ENCODE results near the gene ZNF205.
"Not testable (repeated sequence)": the region's sequence is repeated elsewhere in the genome, so short reads cannot be mapped to it uniquely, and the experiment has no call there.

Gene ZNF205

GRCh38 chr16:3112058-3112880, at the start of gene ZNF205:
ZNF205 (plus strand) TSS chr16:3112586; CDS start chr16:3113431, 845 bp downstream.
- DNase-seq = peak; percentile 83

GRCh38 chr16:3063625-3064386, 48.6 kb upstream of the ZNF205 start:
- no peak for DNase-seq

- DNase-seq = no peak
Observed at GRCh38 chr16:3065069-3065741, 47.2 kb upstream of the ZNF205 start, which contains the start of gene IL32. IL32 (plus strand) TSS chr16:3065640; CDS start chr16:3065812, 172 bp downstream.

- DNase-seq = no peak
Observed at GRCh38 chr16:3065742-3066439, 46.5 kb upstream of the ZNF205 start.

- DNase-seq = no peak
Observed at GRCh38 chr16:3066440-3066748, 46.0 kb upstream of the ZNF205 start.

- no peak for DNase-seq
Observed at GRCh38 chr16:3068487-3068886, 43.9 kb upstream of the ZNF205 start.

- DNase-seq = not testable (repeated sequence)
Observed at GRCh38 chr16:3069146-3069545, 43.2 kb upstream of the ZNF205 start.

GRCh38 chr16:3070608-3071111, 41.7 kb upstream of the ZNF205 start:
- DNase-seq = no peak

GRCh38 chr16:3071655-3072054, 40.7 kb upstream of the ZNF205 start:
- no peak for DNase-seq

- not testable (repeated sequence) for DNase-seq
Observed at GRCh38 chr16:3072148-3072547, 40.2 kb upstream of the ZNF205 start.

GRCh38 chr16:3072576-3073263, 39.7 kb upstream of the ZNF205 start:
- DNase-seq = not testable (repeated sequence)

GRCh38 chr16:3073448-3073847, 38.9 kb upstream of the ZNF205 start:
- no peak for DNase-seq

- DNase-seq = no peak
Observed at GRCh38 chr16:3074860-3075522, 37.4 kb upstream of the ZNF205 start.

- DNase-seq = no peak
Observed at GRCh38 chr16:3075523-3075915, 36.9 kb upstream of the ZNF205 start.

- DNase-seq = not testable (repeated sequence)
Observed at GRCh38 chr16:3075946-3076345, 36.4 kb upstream of the ZNF205 start.

GRCh38 chr16:3076577-3076976, 35.8 kb upstream of the ZNF205 start:
- DNase-seq = no peak

GRCh38 chr16:3080024-3080423, 32.4 kb upstream of the ZNF205 start:
- DNase-seq = no peak

GRCh38 chr16:3081957-3082356, 30.4 kb upstream of the ZNF205 start:
- not testable (repeated sequence) for DNase-seq

- DNase-seq = not testable (repeated sequence)
Observed at GRCh38 chr16:3083408-3083807, 29.0 kb upstream of the ZNF205 start.

GRCh38 chr16:3084491-3084890, 27.9 kb upstream of the ZNF205 start:
- DNase-seq = no peak

GRCh38 chr16:3084969-3085670, 27.3 kb upstream of the ZNF205 start:
- no peak for DNase-seq
